Activated naive CD8-positive, alpha-beta T cell treated with anti-CD3 and anti-CD28 coated beads, Interleukin-2, amount 10 ng/mL, durations not matched to agents 7 days and 5 days (primary cell): ENCODE results near the gene ZFR2. TPM values are rescaled to one million over a fixed set of nuclear protein-coding genes. Genes with fewer than 3 reads are reported as not detected.
A peak's percentile ranks its signal among the peaks of the same experiment; 100 is the strongest.

Experiments
- ATAC-seq: fragments of 150-1000 bp; cut with Tn5 transposase; one replicate; pipeline ENCODE4 v1.10.0; 2021; ENCODE audit warnings: low read depth, moderate library complexity
- POLR2A ChIA-PET: fragments of 350-600 bp; sonication (Branson Sonifier 250); formaldehyde crosslinking; loops from one replicate; lab custom pipeline; 2021; ENCODE audit warnings: antibody characterized with exemption; lab: Charles Lee
- DNase-seq: peaks from one replicate; pipeline ENCODE4 v3.0.0; 2021
- H3K27ac Mint-ChIP-seq: one replicate; pipeline ENCODE4 v1.8.0; 2022; ENCODE audit warnings: mild to moderate bottlenecking, mixed read lengths
- H3K27me3 Mint-ChIP-seq: one replicate; pipeline ENCODE4 v1.8.0; 2022; ENCODE audit warnings: mild to moderate bottlenecking, moderate library complexity, mixed read lengths
- H3K36me3 Mint-ChIP-seq: one replicate; pipeline ENCODE4 v1.8.0; 2021; ENCODE audit warnings: mild to moderate bottlenecking, mixed read lengths
- H3K4me1 Mint-ChIP-seq: one replicate; pipeline ENCODE4 v1.8.0; 2021; ENCODE audit warnings: mixed read lengths
- H3K4me3 Mint-ChIP-seq: one replicate; pipeline ENCODE4 v1.8.0; 2022; ENCODE audit warnings: mild to moderate bottlenecking, moderate library complexity, mixed read lengths
- H3K9me3 Mint-ChIP-seq: one replicate; pipeline ENCODE4 v1.8.0; 2021; ENCODE audit warnings: mixed read lengths
- total RNA-seq, 2 experiments: library from RNA; stranded (reverse); gene quantifications; one replicate each; pipeline ENCODE4 v1.2.3, GENCODE V29; 2021

Gene ZFR2
- total RNA-seq, 2 experiments from 2014 or later = 0.55 to 0.91 TPM

GRCh38 chr19:3813473-3814392 is 55.1 kb downstream of the ZFR2 start:
- peak overlapping the region; percentile 92 for H3K27ac Mint-ChIP-seq
- POLR2A ChIA-PET = interaction anchor here (1.3 to 3.0 kb wide), 5 partner anchors 8 to 52 kb away, joined by 4 to 47 read pairs (median 8); partner anchors contain the start of genes APBA3 and MRPL54
- H3K4me3 Mint-ChIP-seq = peak overlapping the region; percentile 42
- ATAC-seq = no peak
- DNase-seq = no peak
- H3K4me1 Mint-ChIP-seq = peaks cover 31% of the 10 kb centered on the region
- H3K36me3 Mint-ChIP-seq = peaks cover 2% of the 10 kb centered on the region
- H3K27me3 Mint-ChIP-seq = no peaks in the 10 kb centered on the region
- no peaks in the 10 kb centered on the region for H3K9me3 Mint-ChIP-seq

DNA sequence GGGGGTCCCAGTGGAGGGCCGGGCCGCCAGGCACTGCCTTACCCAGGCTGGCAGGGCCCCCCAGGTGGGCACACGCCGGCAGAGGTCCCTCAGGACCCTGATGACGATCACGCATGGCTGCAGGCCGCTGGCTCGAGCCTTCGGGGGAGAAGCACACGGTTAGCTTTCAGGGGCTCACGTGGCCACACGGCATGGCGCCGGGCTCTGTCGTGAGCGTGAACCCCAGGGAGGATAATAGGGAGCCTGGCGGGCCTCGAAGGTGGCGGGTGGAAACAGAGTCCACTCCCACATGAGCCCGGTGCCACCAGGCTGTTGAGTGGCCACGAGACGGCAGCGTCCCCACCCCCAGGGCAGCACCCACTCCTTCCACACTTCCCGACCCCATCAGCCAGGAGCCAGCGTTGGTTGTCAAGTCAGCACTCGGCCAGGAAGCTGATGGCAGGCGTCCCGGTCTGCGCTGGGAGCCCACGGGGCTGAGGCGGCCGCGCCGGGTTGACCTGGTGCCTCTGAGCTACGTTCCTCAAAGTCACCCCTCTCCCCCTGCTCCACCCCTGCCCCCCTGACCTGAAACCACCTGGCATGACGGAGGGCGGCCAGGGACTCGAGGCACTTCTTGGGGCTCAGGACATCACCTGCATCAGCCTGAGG is 58.0 kb downstream of the ZFR2 start:
- no peak overlapping the region for H3K27ac Mint-ChIP-seq

DNA sequence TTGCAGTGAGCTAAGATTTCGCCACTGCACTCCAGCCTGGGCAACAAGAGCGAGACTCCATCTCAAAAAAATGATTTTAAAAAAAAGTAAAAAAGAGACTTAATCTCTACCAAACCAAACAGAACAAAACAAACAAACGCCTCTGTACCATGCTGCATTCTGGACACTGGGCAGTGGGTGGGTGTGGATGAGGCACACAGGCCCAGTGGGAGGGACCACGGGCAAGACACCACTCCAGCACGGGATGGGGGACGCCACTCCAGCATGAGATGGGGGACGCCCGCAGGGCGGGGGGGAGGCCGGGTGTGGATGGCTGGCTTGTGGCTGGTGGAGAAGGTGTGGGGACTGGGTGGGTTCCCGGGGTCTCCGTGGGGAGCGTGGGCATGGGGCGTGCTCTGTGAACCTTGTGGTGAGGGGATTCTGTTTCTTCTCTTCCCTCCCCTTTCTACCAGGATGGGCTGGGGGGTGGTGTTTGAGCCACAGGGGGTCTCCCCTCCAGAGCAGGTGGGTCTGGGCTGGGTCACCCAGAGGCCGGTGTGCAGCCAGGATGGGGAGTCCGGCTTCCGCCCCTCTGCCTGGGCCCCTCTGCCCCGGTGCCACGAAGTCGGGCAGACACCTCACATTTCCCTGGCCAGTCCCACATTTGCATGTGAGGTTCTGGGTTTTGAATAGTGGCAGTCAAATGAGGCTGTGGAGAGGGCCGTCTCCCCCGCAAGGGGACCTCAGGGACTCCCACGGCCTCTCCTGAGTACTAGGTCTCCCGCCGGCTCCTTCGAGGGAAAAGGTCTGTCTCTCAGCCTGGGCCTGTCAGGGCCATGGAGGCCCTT is 58.7 kb downstream of the ZFR2 start:
- no peak overlapping the region for H3K4me3 Mint-ChIP-seq
- H3K36me3 Mint-ChIP-seq = peaks cover 2% of the 10 kb centered on the region
- no peaks in the 10 kb centered on the region for H3K27me3 Mint-ChIP-seq
- no peak overlapping the region for H3K27ac Mint-ChIP-seq
- ATAC-seq (no peak), DNase-seq (no peak)
- peaks cover 33% of the 10 kb centered on the region for H3K4me1 Mint-ChIP-seq
- POLR2A ChIA-PET = no interaction called here
- peaks cover 2% of the 10 kb centered on the region for H3K9me3 Mint-ChIP-seq

More for the DNA sequence above, 58.0 kb downstream of the ZFR2 start:
- POLR2A ChIA-PET = interaction anchor here (2.8 kb wide), 1 partner anchor 49 kb away, joined by 47 read pairs; the partner anchor contains the start of genes APBA3 and MRPL54
- H3K27me3 Mint-ChIP-seq = no peaks in the 10 kb centered on the region
- DNase-seq = no peak
- no peak for ATAC-seq
- H3K4me1 Mint-ChIP-seq = peaks cover 31% of the 10 kb centered on the region
- peaks cover 2% of the 10 kb centered on the region for H3K36me3 Mint-ChIP-seq
- peaks cover 2% of the 10 kb centered on the region for H3K9me3 Mint-ChIP-seq
- H3K4me3 Mint-ChIP-seq = no peak overlapping the region

DNA sequence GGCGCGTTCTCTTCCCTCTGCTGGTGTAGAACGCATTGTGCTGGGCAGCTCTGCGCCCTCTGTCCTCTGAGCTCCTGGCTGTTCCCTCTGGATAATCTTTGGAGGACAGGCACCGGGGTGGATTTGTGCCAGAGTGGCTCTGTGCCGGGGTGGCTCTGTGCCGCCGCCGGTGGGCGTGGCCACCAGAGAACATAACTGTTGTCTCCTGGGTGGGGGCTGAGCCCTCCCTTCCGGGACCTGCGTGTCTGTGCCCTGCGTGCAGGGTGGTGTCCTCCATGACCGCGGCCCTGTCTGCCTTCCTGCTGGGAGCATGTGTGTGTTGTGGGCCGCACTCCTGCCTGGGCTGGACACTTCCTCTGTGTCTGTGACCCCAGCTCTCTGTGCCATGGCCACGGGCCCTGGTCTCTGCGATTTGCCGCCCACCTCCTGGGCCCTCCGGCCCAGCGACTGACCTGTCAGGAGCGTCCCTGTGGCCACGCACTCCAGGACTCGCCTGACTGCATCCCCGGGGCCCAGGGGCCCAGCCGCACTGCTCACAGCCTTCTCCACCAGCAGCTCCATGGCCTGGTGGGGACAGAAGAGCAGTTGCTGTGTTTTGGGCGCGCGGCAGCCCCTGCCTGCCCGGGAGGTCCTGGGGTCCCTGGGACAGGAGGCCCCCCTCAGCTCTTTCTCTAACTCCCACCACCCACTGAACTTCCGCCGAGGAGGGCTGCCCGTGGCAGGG is 60.3 kb downstream of the ZFR2 start:
- H3K27ac Mint-ChIP-seq = no peak overlapping the region
- POLR2A ChIA-PET = interaction anchor here (1.0 kb wide), 1 partner anchor 46 kb away, joined by 3 read pairs; no protein-coding TSS in a partner anchor

DNA sequence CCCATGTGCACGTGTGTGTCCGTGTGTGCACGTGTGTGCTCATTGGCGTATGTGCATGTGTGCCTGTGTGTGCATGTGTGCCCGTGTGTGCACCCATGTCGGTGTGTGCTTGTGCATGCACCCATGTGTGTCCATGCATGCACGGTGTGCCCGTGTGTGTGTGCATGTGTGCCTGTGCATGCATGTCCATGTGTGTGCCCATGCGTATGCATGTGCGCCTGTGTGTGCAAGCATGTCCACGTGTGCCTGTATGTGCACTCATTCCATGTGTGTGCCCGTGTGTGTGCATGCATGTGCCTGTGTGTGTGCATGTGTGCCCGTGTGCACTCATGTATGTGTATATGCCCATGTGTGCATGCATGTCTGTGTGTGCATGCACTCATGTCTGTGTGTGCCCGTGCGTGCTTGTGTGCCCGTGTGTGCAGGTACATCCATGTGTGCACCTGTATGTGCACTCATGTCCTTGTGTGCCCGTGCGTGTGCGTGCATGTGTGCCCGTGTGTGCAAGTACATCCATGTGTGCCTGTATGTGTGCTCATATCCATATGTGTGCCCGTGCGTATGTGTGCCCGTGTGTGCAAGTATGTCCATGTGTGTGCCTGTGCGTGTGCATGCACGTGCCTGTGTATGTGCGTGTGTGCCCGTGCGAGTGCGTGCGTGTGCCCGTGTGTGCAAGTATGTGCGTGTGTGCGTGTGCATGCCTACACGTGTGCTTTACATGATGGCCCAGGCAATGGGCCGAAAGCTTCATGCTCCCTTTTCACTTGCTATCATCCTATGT is 61.1 kb downstream of the ZFR2 start:
- H3K9me3 Mint-ChIP-seq = peaks cover 2% of the 10 kb centered on the region
- ATAC-seq = no peak
- no peak for DNase-seq
- no peak overlapping the region for H3K4me3 Mint-ChIP-seq
- POLR2A ChIA-PET = interaction anchor here (1.0 kb wide), 1 partner anchor 45 kb away, joined by 3 read pairs; no protein-coding TSS in a partner anchor
- H3K36me3 Mint-ChIP-seq = no peaks in the 10 kb centered on the region
- peaks cover 21% of the 10 kb centered on the region for H3K4me1 Mint-ChIP-seq
- no peaks in the 10 kb centered on the region for H3K27me3 Mint-ChIP-seq
- no peak overlapping the region for H3K27ac Mint-ChIP-seq

More for the DNA sequence above, 60.3 kb downstream of the ZFR2 start:
- ATAC-seq = no peak
- Mint-ChIP-seq H3K9me3 (peaks cover 2% of the 10 kb centered on the region), H3K4me3 (no peak overlapping the region), H3K4me1 (peaks cover 24% of the 10 kb centered on the region), H3K27me3 (no peaks in the 10 kb centered on the region), H3K36me3 (no peaks in the 10 kb centered on the region)
- no peak for DNase-seq

DNA sequence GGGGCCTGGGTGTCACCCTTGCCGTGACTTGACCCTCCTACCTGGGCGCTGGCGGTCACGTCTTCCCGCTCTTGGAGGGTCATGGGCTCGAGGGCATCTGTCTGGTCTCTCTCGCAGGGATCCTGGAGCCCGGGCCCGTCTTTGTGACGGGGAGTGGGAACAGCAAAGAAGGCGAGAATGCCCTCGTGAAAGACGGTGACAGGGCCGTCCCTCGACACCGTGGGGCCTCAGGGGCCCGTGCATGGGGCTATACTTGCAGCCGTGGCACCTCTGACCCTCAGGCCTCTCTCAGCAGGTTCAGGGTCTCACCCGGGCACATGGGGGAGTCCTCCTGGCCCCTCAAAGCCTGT is 61.7 kb downstream of the ZFR2 start:
- Mint-ChIP-seq H3K4me1 (peaks cover 14% of the 10 kb centered on the region), H3K27ac (no peak overlapping the region), H3K4me3 (no peak overlapping the region), H3K36me3 (no peaks in the 10 kb centered on the region), H3K9me3 (peaks cover 2% of the 10 kb centered on the region), H3K27me3 (no peaks in the 10 kb centered on the region)
- ATAC-seq = no peak
- POLR2A ChIA-PET = no interaction called here
- DNase-seq = no peak

GRCh38 chr19:3805859-3806258 is 63.0 kb downstream of the ZFR2 start:
- ATAC-seq = no peak
- H3K36me3 Mint-ChIP-seq = no peaks in the 10 kb centered on the region
- no peak overlapping the region for H3K27ac Mint-ChIP-seq
- POLR2A ChIA-PET = no interaction called here
- peaks cover 2% of the 10 kb centered on the region for H3K9me3 Mint-ChIP-seq
- H3K4me1 Mint-ChIP-seq = peaks cover 19% of the 10 kb centered on the region
- no peak overlapping the region for H3K4me3 Mint-ChIP-seq
- no peaks in the 10 kb centered on the region for H3K27me3 Mint-ChIP-seq
- DNase-seq = no peak

DNA sequence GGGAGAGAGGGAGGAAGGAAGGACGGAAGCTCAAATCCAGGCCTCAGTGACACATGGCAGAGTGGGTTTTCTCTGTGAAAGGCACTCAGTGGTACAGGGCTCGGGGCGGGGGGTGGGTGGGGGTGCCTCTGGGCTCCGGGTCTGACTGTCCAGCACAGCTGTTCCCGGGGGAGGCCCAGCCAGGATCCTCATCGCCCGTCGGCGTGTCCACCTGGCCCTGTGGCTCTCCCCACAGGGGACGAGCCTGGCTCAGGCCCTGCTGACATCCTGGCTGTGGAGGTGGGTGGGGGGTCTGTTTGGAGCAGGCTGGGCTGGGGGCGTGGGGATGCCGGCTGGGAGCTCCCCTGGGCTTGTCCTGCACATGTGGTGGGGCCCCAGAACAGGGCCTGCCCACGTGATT is 64.4 kb downstream of the ZFR2 start:
- no peaks in the 10 kb centered on the region for H3K36me3 Mint-ChIP-seq
- H3K27ac Mint-ChIP-seq = no peak overlapping the region
- no peak for ATAC-seq
- peaks cover 23% of the 10 kb centered on the region for H3K4me1 Mint-ChIP-seq
- H3K27me3 Mint-ChIP-seq = no peaks in the 10 kb centered on the region
- POLR2A ChIA-PET = interaction anchor here (1.7 kb wide), 1 partner anchor 8 kb away, joined by 6 read pairs; no protein-coding TSS in a partner anchor
- H3K4me3 Mint-ChIP-seq = no peak overlapping the region
- no peak for DNase-seq
- H3K9me3 Mint-ChIP-seq = peaks cover 2% of the 10 kb centered on the region

DNA sequence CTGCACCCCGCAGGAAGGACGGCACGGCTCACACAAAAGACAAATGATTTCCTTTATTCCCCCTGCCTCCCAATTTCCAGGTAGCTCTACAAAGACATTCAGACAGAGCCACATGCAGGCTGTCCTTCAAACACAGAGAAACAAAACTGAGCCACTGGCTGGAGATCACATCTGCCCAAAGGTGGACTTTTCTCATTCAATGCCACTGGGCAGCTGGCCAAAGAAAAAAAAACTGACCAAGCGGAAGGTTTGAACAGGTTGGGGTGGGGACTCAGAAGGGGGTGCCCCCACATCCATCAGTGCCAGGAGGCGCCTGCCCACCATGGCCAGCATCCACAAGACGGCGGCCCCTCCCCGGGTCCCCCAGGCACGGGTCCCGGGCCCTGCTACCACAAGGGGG is 64.9 kb downstream of the ZFR2 start:
- ATAC-seq (no peak), DNase-seq (no peak)
- Mint-ChIP-seq H3K27me3 (peaks cover 2% of the 10 kb centered on the region), H3K27ac (no peak overlapping the region), H3K36me3 (no peaks in the 10 kb centered on the region), H3K9me3 (peaks cover 2% of the 10 kb centered on the region), H3K4me3 (no peak overlapping the region), H3K4me1 (peaks cover 26% of the 10 kb centered on the region)
- POLR2A ChIA-PET = interaction anchor here (1.7 kb wide), 1 partner anchor 9 kb away, joined by 6 read pairs; no protein-coding TSS in a partner anchor

GRCh38 chr19:3803114-3803888 is 65.5 kb downstream of the ZFR2 start:
- DNase-seq = no peak
- H3K27me3 Mint-ChIP-seq = peaks cover 2% of the 10 kb centered on the region
- POLR2A ChIA-PET = interaction anchor here (1.7 kb wide), 1 partner anchor 9 kb away, joined by 6 read pairs; no protein-coding TSS in a partner anchor
- H3K36me3 Mint-ChIP-seq = no peaks in the 10 kb centered on the region
- H3K4me3 Mint-ChIP-seq = no peak overlapping the region
- ATAC-seq = no peak
- H3K9me3 Mint-ChIP-seq = peaks cover 2% of the 10 kb centered on the region
- H3K4me1 Mint-ChIP-seq = peaks cover 28% of the 10 kb centered on the region
- H3K27ac Mint-ChIP-seq = no peak overlapping the region

GRCh38 chr19:3801412-3802096 is 67.3 kb downstream of the ZFR2 start:
- H3K27ac Mint-ChIP-seq = peak overlapping the region; percentile 38
- H3K9me3 Mint-ChIP-seq = peaks cover 4% of the 10 kb centered on the region
- peak; percentile 78 for DNase-seq
- peak overlapping the region; percentile 74 for H3K4me3 Mint-ChIP-seq
- peaks cover 30% of the 10 kb centered on the region for H3K4me1 Mint-ChIP-seq
- H3K36me3 Mint-ChIP-seq = peaks cover 7% of the 10 kb centered on the region
- peak; percentile 74 for ATAC-seq
- POLR2A ChIA-PET = no interaction called here
- H3K27me3 Mint-ChIP-seq = peaks cover 2% of the 10 kb centered on the region
